ENCODE results near the gene CD53. TPM values are rescaled to one million over a fixed set of nuclear protein-coding genes. Genes with fewer than 3 reads are reported as not detected.

Gene CD53
- total RNA-seq, 1 experiment from 2014 or later = 0.49 TPM

Other genes starting within 250 kb of the CD53 start
- gene KCNA3, start 198.2 kb upstream of the CD53 start, total RNA-seq (2021; ENCODE audit: unreplicated experiment) = not detected
- gene LRIF1, start 90.8 kb downstream of the CD53 start, total RNA-seq (2021; ENCODE audit: unreplicated experiment) = 34.1 TPM